A204.1 (cell line): Measurements from ENCODE around the gene AGBL3.
A peak's percentile ranks its signal among the peaks of the same experiment; 100 is the strongest.
"Not testable (repeated sequence)": the region's sequence is repeated elsewhere in the genome, so short reads cannot be mapped to it uniquely, and the experiment has no call there.

Experiments used
- FAIRE-seq: peaks from 2 replicates; lab custom pipeline; 2012; peaks lifted over from hg19 to GRCh38; lab: Jason Lieb, UNC

AGBL3 gene

GRCh38 chr7:135076882-135077281 lies 90.6 kb downstream of the AGBL3 start:
- no peak for FAIRE-seq

GRCh38 chr7:135077642-135078041 lies 91.3 kb downstream of the AGBL3 start:
- no peak for FAIRE-seq

- FAIRE-seq: no peak
Measured at GRCh38 chr7:135078051-135078450, 91.7 kb downstream of the AGBL3 start.

- peak; percentile 44 for FAIRE-seq
Measured at GRCh38 chr7:135079068-135079467, 92.8 kb downstream of the AGBL3 start.

GRCh38 chr7:135083005-135083404 lies 96.7 kb downstream of the AGBL3 start:
- no peak for FAIRE-seq

- FAIRE-seq: no peak
Measured at GRCh38 chr7:135088566-135088965, 102.3 kb downstream of the AGBL3 start.

- FAIRE-seq: no peak
Measured at GRCh38 chr7:135091717-135092116, 105.4 kb downstream of the AGBL3 start.

- FAIRE-seq: no peak
Measured at GRCh38 chr7:135094472-135095237, 108.3 kb downstream of the AGBL3 start.

- FAIRE-seq: no peak
Measured at GRCh38 chr7:135095450-135095849, 109.1 kb downstream of the AGBL3 start.

GRCh38 chr7:135098391-135098790 lies 112.1 kb downstream of the AGBL3 start:
- FAIRE-seq: no peak

- no peak for FAIRE-seq
Measured at GRCh38 chr7:135100856-135101255, 114.5 kb downstream of the AGBL3 start.

GRCh38 chr7:135102372-135102771 lies 116.1 kb downstream of the AGBL3 start:
- no peak for FAIRE-seq

GRCh38 chr7:135109562-135109961 lies 123.3 kb downstream of the AGBL3 start:
- no peak for FAIRE-seq

GRCh38 chr7:135109976-135110375 lies 123.7 kb downstream of the AGBL3 start:
- FAIRE-seq: no peak

GRCh38 chr7:135111379-135111778 lies 125.1 kb downstream of the AGBL3 start:
- FAIRE-seq: no peak

- FAIRE-seq: no peak
Measured at GRCh38 chr7:135114622-135115021, 128.3 kb downstream of the AGBL3 start.

- no peak for FAIRE-seq
Measured at GRCh38 chr7:135117096-135117495, 130.8 kb downstream of the AGBL3 start.

- FAIRE-seq: no peak
Measured at GRCh38 chr7:135121868-135122267, 135.6 kb downstream of the AGBL3 start.

- FAIRE-seq: not testable (repeated sequence)
Measured at GRCh38 chr7:135124631-135125030, 138.3 kb downstream of the AGBL3 start.

- no peak for FAIRE-seq
Measured at GRCh38 chr7:135128931-135129330, 142.6 kb downstream of the AGBL3 start.

- FAIRE-seq: no peak
Measured at GRCh38 chr7:135129579-135129978, 143.3 kb downstream of the AGBL3 start.

GRCh38 chr7:135143885-135144668 lies 157.8 kb downstream of the AGBL3 start:
- no peak for FAIRE-seq

GRCh38 chr7:135147341-135147898 lies 161.1 kb downstream of the AGBL3 start:
- peak; percentile 37 for FAIRE-seq
